IPS-18a (cell line): ENCODE results near the gene KRTAP9-7.
"Not testable (repeated sequence)": the region's sequence is repeated elsewhere in the genome, so short reads cannot be mapped to it uniquely, and the experiment has no call there.

Experiments used
- H3K27ac ChIP-seq: one replicate; pipeline ENCODE4 v1.5.1; 2013; ENCODE audit warnings: low read length
- H3K27me3 ChIP-seq: one replicate; pipeline ENCODE4 v1.6.1; 2013; ENCODE audit warnings: mild to moderate bottlenecking, low read length; ENCODE audit not compliant: control insufficient read depth, insufficient read depth
- H3K36me3 ChIP-seq: one replicate; pipeline ENCODE4 v1.6.1; 2013; ENCODE audit warnings: low read depth, low read length; ENCODE audit not compliant: control insufficient read depth
- H3K4me1 ChIP-seq: one replicate; pipeline ENCODE4 v1.6.1; 2013; ENCODE audit warnings: low read depth, low read length; ENCODE audit not compliant: control insufficient read depth
- H3K4me3 ChIP-seq: one replicate; pipeline ENCODE4 v1.5.1; 2013; ENCODE audit warnings: low read length
- H3K9ac ChIP-seq: one replicate; pipeline ENCODE4 v1.6.1; 2013; ENCODE audit warnings: mild to moderate bottlenecking, low read length, moderate library complexity
- H3K9me3 ChIP-seq: one replicate; pipeline ENCODE4 v1.6.1; 2013; ENCODE audit warnings: low read depth, low read length; ENCODE audit not compliant: control insufficient read depth

KRTAP9-7 gene

GRCh38 chr17:41275648-41276190 lies at the start of gene KRTAP9-7:
KRTAP9-7 (plus strand) TSS chr17:41275698; CDS start chr17:41275698, 0 bp downstream.
- not testable (repeated sequence) for H3K4me3 ChIP-seq, H3K36me3 ChIP-seq, H3K27ac ChIP-seq, H3K9me3 ChIP-seq, H3K27me3 ChIP-seq, H3K9ac ChIP-seq, H3K4me1 ChIP-seq

DNA sequence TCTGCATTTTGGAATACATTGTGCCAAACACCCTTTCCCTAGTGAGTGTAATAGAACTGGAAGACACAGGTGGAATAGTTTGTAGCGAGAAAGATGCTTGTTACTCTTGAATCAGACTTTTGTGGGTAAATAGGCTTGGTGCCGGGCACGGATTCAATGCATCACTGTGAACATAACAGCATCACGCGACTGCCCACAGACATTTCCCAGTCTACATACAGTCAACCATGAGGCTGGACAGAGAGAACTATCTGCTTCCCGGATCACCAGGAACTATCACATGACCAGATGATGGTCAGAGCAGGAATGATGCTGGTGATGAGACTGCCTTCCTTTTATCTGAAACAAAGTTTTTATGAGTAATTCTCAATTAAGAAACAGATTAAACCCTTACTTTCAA lies 49.4 kb upstream of the KRTAP9-7 start:
- H3K9ac ChIP-seq, result no peak overlapping the region
- H3K27me3 ChIP-seq, result no peaks in the 10 kb centered on the region
- no peak overlapping the region for H3K27ac ChIP-seq

GRCh38 chr17:41226598-41227095 lies 48.9 kb upstream of the KRTAP9-7 start, which contains the start of gene KRTAP9-2:
KRTAP9-2 (plus strand) TSS chr17:41226648; CDS start chr17:41226655, 7 bp downstream.
- H3K27me3 ChIP-seq, H3K4me3 ChIP-seq, H3K4me1 ChIP-seq, H3K9ac ChIP-seq, H3K27ac ChIP-seq, H3K36me3 ChIP-seq, H3K9me3 ChIP-seq: not testable (repeated sequence)

More for the DNA sequence above, 49.4 kb upstream of the KRTAP9-7 start:
- Histone ChIP-seq H3K9me3 (no peaks in the 10 kb centered on the region), H3K4me1 (no peaks in the 10 kb centered on the region), H3K4me3 (no peak overlapping the region), H3K36me3 (no peaks in the 10 kb centered on the region)

- Histone ChIP-seq H3K27me3 (no peaks in the 10 kb centered on the region), H3K4me1 (no peaks in the 10 kb centered on the region), H3K9me3 (no peaks in the 10 kb centered on the region), H3K36me3 (no peaks in the 10 kb centered on the region), H3K9ac (no peak overlapping the region), H3K4me3 (no peak overlapping the region), H3K27ac (no peak overlapping the region)
These were observed 45.4 kb upstream of the KRTAP9-7 start for GRCh38 chr17:41230094-41230493.

DNA sequence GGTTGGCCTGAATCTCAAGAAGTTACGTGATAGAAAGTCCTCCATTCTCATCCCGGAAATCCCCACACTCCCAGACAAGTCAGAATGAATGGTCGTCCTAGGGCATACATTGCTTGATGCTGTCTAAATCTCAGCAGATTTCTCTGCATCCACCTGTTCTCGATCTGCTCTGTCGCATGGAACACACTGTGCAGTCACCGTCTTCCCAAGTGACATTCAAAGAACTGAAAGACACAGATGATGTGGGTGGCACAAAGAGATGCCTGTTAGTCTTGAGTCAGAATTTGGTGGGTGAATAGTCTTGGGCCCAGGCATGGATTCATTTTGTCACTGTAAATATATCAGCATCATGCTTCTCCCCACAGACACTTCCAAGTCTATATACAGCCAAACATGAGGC lies 43.8 kb upstream of the KRTAP9-7 start:
- Histone ChIP-seq H3K4me1 (no peaks in the 10 kb centered on the region), H3K27ac (no peak overlapping the region), H3K9me3 (no peaks in the 10 kb centered on the region), H3K27me3 (no peaks in the 10 kb centered on the region), H3K4me3 (no peak overlapping the region), H3K9ac (no peak overlapping the region), H3K36me3 (no peaks in the 10 kb centered on the region)

DNA sequence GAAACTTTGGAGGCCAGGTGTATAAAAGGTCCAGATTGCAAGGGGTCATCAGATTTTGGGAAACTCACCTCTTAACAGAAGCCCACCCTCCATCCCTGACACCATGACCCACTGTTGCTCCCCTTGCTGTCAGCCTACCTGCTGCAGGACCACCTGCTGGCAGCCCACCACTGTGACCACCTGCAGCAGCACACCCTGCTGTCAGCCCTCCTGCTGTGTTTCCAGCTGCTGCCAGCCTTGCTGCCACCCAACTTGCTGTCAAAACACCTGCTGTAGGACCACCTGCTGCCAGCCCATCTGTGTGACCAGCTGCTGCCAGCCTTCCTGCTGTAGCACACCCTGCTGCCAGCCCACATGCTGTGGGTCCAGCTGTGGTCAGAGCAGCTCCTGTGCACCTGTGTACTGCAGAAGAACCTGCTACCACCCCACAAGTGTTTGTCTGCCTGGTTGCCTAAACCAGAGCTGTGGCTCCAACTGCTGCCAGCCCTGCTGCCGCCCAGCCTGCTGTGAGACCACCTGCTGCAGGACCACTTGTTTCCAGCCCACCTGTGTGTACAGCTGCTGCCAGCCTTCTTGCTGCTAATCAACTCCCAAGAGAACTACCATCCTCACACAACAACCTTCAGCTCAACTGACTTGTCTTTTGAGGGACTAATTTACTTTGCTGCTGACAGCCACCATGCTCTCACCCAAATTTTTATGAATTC lies 42.9 kb upstream of the KRTAP9-7 start, which contains the start of gene KRTAP9-3:
TSS of gene KRTAP9-3 (plus strand) at position 51 of the 707 bp plus-strand sequence. CDS start at position 104, 53 bp downstream.
- H3K4me3 ChIP-seq, H3K27ac ChIP-seq, H3K27me3 ChIP-seq, H3K9me3 ChIP-seq, H3K4me1 ChIP-seq, H3K9ac ChIP-seq, H3K36me3 ChIP-seq: not testable (repeated sequence)

- not testable (repeated sequence) for H3K4me3 ChIP-seq, H3K4me1 ChIP-seq, H3K36me3 ChIP-seq, H3K9ac ChIP-seq, H3K27me3 ChIP-seq, H3K27ac ChIP-seq, H3K9me3 ChIP-seq
These were observed 38.4 kb upstream of the KRTAP9-7 start for GRCh38 chr17:41237116-41237515.

GRCh38 chr17:41237949-41238437 lies 37.5 kb upstream of the KRTAP9-7 start, which contains the start of gene KRTAP9-8:
KRTAP9-8 (plus strand) TSS chr17:41237999; CDS start chr17:41238052, 53 bp downstream.
- H3K27ac ChIP-seq, H3K4me1 ChIP-seq, H3K4me3 ChIP-seq, H3K9me3 ChIP-seq, H3K27me3 ChIP-seq, H3K9ac ChIP-seq, H3K36me3 ChIP-seq: not testable (repeated sequence)

GRCh38 chr17:41246995-41247787 lies 28.3 kb upstream of the KRTAP9-7 start:
- not testable (repeated sequence) for H3K4me3 ChIP-seq, H3K4me1 ChIP-seq, H3K9ac ChIP-seq, H3K36me3 ChIP-seq, H3K27me3 ChIP-seq, H3K27ac ChIP-seq, H3K9me3 ChIP-seq

DNA sequence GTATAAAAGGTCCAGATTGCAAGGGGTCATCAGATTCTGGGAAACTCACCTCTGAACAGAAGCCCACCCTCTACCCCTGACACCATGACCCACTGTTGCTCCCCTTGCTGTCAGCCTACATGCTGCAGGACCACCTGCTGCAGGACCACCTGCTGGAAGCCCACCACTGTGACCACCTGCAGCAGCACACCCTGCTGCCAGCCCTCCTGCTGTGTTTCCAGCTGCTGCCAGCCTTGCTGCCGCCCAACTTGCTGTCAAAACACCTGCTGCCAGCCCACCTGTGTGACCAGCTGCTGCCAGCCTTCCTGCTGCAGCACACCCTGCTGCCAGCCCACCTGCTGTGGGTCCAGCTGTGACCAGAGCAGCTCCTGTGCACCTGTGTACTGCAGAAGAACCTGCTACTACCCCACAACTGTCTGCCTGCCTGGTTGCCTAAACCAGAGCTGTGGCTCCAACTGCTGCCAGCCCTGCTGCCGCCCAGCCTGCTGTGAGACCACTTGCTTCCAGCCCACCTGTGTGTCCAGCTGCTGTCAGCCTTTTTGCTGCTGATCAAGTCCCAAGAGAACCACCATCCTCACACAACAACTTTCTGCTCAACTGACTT lies 25.8 kb upstream of the KRTAP9-7 start, which contains the start of gene KRTAP9-4:
TSS of gene KRTAP9-4 (plus strand) at position 51 of the 604 bp plus-strand sequence. CDS start at position 85, 34 bp downstream.
- H3K9me3 ChIP-seq, H3K4me1 ChIP-seq, H3K27ac ChIP-seq, H3K36me3 ChIP-seq, H3K27me3 ChIP-seq, H3K9ac ChIP-seq, H3K4me3 ChIP-seq: not testable (repeated sequence)

DNA sequence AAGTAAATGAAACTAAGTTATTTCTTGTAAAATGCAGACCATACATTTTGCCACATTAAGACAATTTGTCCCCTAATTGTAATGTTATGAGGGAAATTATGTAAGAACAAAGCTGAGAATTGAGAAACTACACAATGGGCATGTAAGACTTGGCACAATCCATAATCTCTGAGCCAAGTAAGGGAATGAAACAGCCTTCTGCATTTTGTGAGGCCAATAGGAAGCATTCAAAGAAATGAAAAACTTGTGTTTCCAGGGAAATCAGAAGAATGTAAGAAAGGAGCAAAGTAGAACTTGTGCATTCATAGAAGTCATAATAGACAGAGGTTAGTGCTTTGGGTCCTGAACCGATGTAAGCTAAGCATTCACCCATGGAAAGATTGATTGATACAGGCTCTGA lies 24.2 kb upstream of the KRTAP9-7 start:
- Histone ChIP-seq H3K4me3 (no peak overlapping the region), H3K9me3 (no peaks in the 10 kb centered on the region), H3K36me3 (no peaks in the 10 kb centered on the region), H3K27me3 (no peaks in the 10 kb centered on the region), H3K9ac (no peak overlapping the region), H3K27ac (no peak overlapping the region), H3K4me1 (no peaks in the 10 kb centered on the region)
